Effector memory CD4-positive, alpha-beta T cell (primary cell): ENCODE results near the gene AGAP1.
A peak's percentile ranks its signal among the peaks of the same experiment; 100 is the strongest.

ENCODE experiments used
- DNase-seq, 3 donors: peaks; one replicate each; pipeline ENCODE4 v3.0.0-alpha.2; 2020
- H3K27ac ChIP-seq: 2 replicates; pipeline ENCODE4 v1.7.0; 2013; ENCODE audit warnings: mild to moderate bottlenecking, low read length, moderate library complexity; ENCODE audit not compliant: insufficient read depth, poor library complexity, severe bottlenecking
- H3K27me3 ChIP-seq: replicated peaks from 2 replicates; pipeline ENCODE4 v1.7.0; 2013; ENCODE audit warnings: mild to moderate bottlenecking, low read length; ENCODE audit not compliant: insufficient read depth, control insufficient read depth, poor library complexity, severe bottlenecking
- H3K36me3 ChIP-seq: 2 replicates; pipeline ENCODE4 v1.7.0; 2013; ENCODE audit warnings: mild to moderate bottlenecking, low read length, moderate library complexity; ENCODE audit not compliant: control insufficient read depth, insufficient read depth
- H3K4me1 ChIP-seq: 2 replicates; pipeline ENCODE4 v1.7.0; 2013; ENCODE audit warnings: low read length, mild to moderate bottlenecking; ENCODE audit not compliant: control insufficient read depth, insufficient read depth, poor library complexity, severe bottlenecking
- H3K4me3 ChIP-seq: 2 replicates; pipeline ENCODE4 v1.7.0; 2013; ENCODE audit warnings: low read length, low read depth, mild to moderate bottlenecking; ENCODE audit not compliant: insufficient read depth, poor library complexity, severe bottlenecking
- H3K9me3 ChIP-seq: 2 replicates; pipeline ENCODE4 v1.7.0; 2013; ENCODE audit warnings: mild to moderate bottlenecking, low read length, moderate library complexity; ENCODE audit not compliant: control insufficient read depth

AGAP1 gene

GRCh38 chr2:236173036-236173728, 679.3 kb downstream of the AGAP1 start:
- Histone ChIP-seq H3K27ac (no peak overlapping the region), H3K4me1 (no peaks in the 10 kb centered on the region), H3K36me3 (no peaks in the 10 kb centered on the region), H3K9me3 (no peaks in the 10 kb centered on the region), H3K4me3 (no peak overlapping the region), H3K27me3 (peaks cover 48% of the 10 kb centered on the region)
- DNase-seq: no peak

GRCh38 chr2:236173729-236174607, 680.1 kb downstream of the AGAP1 start:
- no peak overlapping the region for H3K4me3 ChIP-seq
- peaks cover 48% of the 10 kb centered on the region for H3K27me3 ChIP-seq
- no peak for DNase-seq
- no peak overlapping the region for H3K27ac ChIP-seq
- H3K36me3 ChIP-seq: no peaks in the 10 kb centered on the region
- H3K4me1 ChIP-seq: peaks cover 4% of the 10 kb centered on the region
- H3K9me3 ChIP-seq: no peaks in the 10 kb centered on the region

- Histone ChIP-seq H3K9me3 (no peaks in the 10 kb centered on the region), H3K4me1 (peaks cover 4% of the 10 kb centered on the region), H3K36me3 (no peaks in the 10 kb centered on the region), H3K4me3 (no peak overlapping the region), H3K27ac (no peak overlapping the region), H3K27me3 (peaks cover 52% of the 10 kb centered on the region)
- DNase-seq: no peak
Observed at GRCh38 chr2:236175548-236176150, 681.8 kb downstream of the AGAP1 start.

GRCh38 chr2:236176417-236176816, 682.6 kb downstream of the AGAP1 start:
- no peak overlapping the region for H3K27ac ChIP-seq
- peaks cover 54% of the 10 kb centered on the region for H3K27me3 ChIP-seq
- no peaks in the 10 kb centered on the region for H3K9me3 ChIP-seq
- H3K4me1 ChIP-seq: peaks cover 4% of the 10 kb centered on the region
- no peaks in the 10 kb centered on the region for H3K36me3 ChIP-seq
- H3K4me3 ChIP-seq: no peak overlapping the region
- DNase-seq: no peak

GRCh38 chr2:236176951-236177350, 683.1 kb downstream of the AGAP1 start:
- no peak overlapping the region for H3K27ac ChIP-seq
- no peaks in the 10 kb centered on the region for H3K9me3 ChIP-seq
- peaks cover 50% of the 10 kb centered on the region for H3K27me3 ChIP-seq
- no peaks in the 10 kb centered on the region for H3K36me3 ChIP-seq
- H3K4me3 ChIP-seq: no peak overlapping the region
- DNase-seq: no peak
- H3K4me1 ChIP-seq: peaks cover 4% of the 10 kb centered on the region

GRCh38 chr2:236177604-236177966, 683.7 kb downstream of the AGAP1 start:
- no peaks in the 10 kb centered on the region for H3K36me3 ChIP-seq
- H3K4me1 ChIP-seq: peaks cover 4% of the 10 kb centered on the region
- peaks cover 44% of the 10 kb centered on the region for H3K27me3 ChIP-seq
- DNase-seq: peak in 1 of 3 donors; percentile 5
- H3K9me3 ChIP-seq: no peaks in the 10 kb centered on the region
- no peak overlapping the region for H3K27ac ChIP-seq
- H3K4me3 ChIP-seq: no peak overlapping the region

- Histone ChIP-seq H3K4me3 (no peak overlapping the region), H3K4me1 (peaks cover 4% of the 10 kb centered on the region), H3K9me3 (no peaks in the 10 kb centered on the region), H3K36me3 (no peaks in the 10 kb centered on the region), H3K27ac (no peak overlapping the region), H3K27me3 (peaks cover 44% of the 10 kb centered on the region)
- peak in 1 of 3 donors; percentile 9 for DNase-seq
Observed at GRCh38 chr2:236177967-236178889, 684.4 kb downstream of the AGAP1 start.

GRCh38 chr2:236178890-236179235, 685.0 kb downstream of the AGAP1 start:
- Histone ChIP-seq H3K27me3 (peaks cover 44% of the 10 kb centered on the region), H3K4me3 (no peak overlapping the region), H3K36me3 (no peaks in the 10 kb centered on the region), H3K4me1 (peaks cover 4% of the 10 kb centered on the region), H3K27ac (no peak overlapping the region), H3K9me3 (no peaks in the 10 kb centered on the region)
- no peak for DNase-seq

GRCh38 chr2:236179236-236180075, 685.6 kb downstream of the AGAP1 start:
- Histone ChIP-seq H3K9me3 (no peaks in the 10 kb centered on the region), H3K27ac (no peak overlapping the region), H3K36me3 (no peaks in the 10 kb centered on the region), H3K4me1 (peaks cover 4% of the 10 kb centered on the region), H3K4me3 (no peak overlapping the region), H3K27me3 (peaks cover 42% of the 10 kb centered on the region)
- no peak for DNase-seq
